ENCODE results near the gene SLIT1.

DNA sequence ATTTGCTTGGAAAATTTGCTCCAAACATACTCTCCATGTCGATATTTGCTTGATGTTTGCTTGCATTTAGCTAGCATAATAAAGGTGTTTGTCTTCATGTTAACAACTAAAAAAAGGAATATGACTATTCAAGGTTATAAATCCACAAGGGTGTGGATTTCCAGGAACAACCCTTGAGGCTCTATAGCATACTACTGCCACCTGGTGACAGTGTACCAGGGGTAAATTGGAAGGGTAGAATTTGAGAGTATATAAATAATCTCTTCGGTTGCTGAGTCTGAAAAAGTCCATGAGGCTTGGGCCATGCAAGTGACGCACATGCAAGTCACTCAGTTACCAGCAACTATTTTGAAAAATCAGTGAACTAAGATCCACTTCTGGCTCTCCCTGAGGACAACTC, 68.4 kb downstream of the SLIT1 start:
- TF ChIP-seq, protein P1, sequence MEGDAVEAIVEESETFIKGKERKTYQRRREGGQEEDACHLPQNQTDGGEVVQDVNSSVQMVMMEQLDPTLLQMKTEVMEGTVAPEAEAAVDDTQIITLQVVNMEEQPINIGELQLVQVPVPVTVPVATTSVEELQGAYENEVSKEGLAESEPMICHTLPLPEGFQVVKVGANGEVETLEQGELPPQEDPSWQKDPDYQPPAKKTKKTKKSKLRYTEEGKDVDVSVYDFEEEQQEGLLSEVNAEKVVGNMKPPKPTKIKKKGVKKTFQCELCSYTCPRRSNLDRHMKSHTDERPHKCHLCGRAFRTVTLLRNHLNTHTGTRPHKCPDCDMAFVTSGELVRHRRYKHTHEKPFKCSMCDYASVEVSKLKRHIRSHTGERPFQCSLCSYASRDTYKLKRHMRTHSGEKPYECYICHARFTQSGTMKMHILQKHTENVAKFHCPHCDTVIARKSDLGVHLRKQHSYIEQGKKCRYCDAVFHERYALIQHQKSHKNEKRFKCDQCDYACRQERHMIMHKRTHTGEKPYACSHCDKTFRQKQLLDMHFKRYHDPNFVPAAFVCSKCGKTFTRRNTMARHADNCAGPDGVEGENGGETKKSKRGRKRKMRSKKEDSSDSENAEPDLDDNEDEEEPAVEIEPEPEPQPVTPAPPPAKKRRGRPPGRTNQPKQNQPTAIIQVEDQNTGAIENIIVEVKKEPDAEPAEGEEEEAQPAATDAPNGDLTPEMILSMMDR (IDR thresholded peaks at IDR 0.05; ENCODE audit: low read length) = no peak
- TF ChIP-seq EZH2 (IDR thresholded peaks at IDR 0.05; ENCODE audit: borderline replicate concordance, low read length) = no peak
